ENCODE measurements around the gene UBR7. TPM values are rescaled to one million over a fixed set of nuclear protein-coding genes. Genes with fewer than 3 reads are reported as not detected.

UBR7 gene
- total RNA-seq, 1 donor from 2014 or later = 16.6 TPM

DNA sequence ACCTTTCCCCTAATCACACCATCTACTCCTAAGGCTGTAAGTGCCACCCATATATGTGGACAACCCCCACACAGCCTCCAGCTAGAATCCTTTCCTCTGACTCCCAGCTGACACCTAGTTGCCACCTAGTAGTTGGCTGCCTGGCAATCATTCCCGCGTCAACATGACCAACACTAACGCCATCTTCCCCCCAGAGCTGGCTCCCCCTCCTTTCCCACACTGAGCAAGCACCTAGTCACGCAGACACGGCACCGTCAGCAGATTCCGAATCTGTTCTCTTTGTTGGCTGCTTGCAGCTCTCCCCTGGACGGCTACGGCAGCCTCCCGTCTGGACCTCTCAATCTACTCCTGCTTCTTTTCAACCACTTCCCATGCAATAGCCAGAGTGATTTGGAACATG, 27.7 kb downstream of the UBR7 start:
- peaks cover 1% of the 10 kb centered on the region for H3K36me3 Mint-ChIP-seq (ENCODE audit: low read depth)
- DNase-seq (ENCODE audit: low spot score) = no peak
- TF ChIP-seq, protein P1, sequence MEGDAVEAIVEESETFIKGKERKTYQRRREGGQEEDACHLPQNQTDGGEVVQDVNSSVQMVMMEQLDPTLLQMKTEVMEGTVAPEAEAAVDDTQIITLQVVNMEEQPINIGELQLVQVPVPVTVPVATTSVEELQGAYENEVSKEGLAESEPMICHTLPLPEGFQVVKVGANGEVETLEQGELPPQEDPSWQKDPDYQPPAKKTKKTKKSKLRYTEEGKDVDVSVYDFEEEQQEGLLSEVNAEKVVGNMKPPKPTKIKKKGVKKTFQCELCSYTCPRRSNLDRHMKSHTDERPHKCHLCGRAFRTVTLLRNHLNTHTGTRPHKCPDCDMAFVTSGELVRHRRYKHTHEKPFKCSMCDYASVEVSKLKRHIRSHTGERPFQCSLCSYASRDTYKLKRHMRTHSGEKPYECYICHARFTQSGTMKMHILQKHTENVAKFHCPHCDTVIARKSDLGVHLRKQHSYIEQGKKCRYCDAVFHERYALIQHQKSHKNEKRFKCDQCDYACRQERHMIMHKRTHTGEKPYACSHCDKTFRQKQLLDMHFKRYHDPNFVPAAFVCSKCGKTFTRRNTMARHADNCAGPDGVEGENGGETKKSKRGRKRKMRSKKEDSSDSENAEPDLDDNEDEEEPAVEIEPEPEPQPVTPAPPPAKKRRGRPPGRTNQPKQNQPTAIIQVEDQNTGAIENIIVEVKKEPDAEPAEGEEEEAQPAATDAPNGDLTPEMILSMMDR (IDR thresholded peaks at IDR 0.05) = no peak
- H3K4me1 Mint-ChIP-seq (ENCODE audit: low read depth) = no peaks in the 10 kb centered on the region
- H3K27me3 Mint-ChIP-seq (ENCODE audit: low read depth) = no peaks in the 10 kb centered on the region
- H3K4me3 Mint-ChIP-seq (ENCODE audit: unreplicated experiment) = no peak overlapping the region
- no peak overlapping the region for H3K27ac Mint-ChIP-seq (ENCODE audit: unreplicated experiment)
- H3K9me3 Mint-ChIP-seq (ENCODE audit: low read depth) = peaks cover 3% of the 10 kb centered on the region

DNA sequence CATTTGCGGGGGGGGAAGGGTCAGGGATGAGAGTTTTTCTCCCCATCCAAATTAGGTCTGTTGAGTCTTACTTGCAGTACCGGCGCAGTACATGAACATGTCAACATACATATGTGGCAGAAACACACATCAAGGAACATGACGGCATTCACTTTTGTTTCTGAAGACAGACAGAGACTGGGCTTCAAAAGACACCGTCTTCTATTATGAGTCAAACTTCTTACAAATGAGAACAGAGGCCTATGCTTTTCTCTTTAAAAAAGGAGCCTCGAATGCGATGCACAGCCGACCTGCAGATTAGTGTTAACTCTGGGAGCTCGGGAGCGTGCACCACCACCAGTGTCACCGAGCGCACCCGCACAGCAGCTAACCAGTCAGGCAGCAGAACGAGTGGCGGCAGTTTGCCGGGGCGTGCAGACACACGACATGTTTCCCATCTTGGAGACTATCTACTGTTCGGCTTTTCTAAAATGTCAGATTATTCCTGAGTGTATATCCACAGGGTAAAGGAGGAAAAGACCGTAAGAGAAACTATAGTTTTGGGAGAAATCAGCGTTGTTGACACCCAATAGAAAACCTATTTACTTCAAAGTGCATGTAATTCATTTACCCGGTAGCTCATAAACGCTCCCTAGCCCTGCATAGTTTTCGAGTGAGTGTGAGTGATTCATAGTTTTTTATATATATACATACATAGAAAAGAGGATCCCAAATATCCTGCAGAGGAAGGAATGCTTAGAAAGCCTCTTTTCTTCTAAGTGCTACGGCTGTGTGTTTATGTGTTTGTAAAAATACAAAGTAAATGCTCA, 33.0 kb downstream of the UBR7 start:
- Mint-ChIP-seq H3K36me3 (ENCODE audit: low read depth) (peaks cover 18% of the 10 kb centered on the region), H3K27ac (ENCODE audit: unreplicated experiment) (peak overlapping the region; percentile 12), H3K4me1 (ENCODE audit: low read depth) (peaks cover 11% of the 10 kb centered on the region), H3K4me3 (ENCODE audit: unreplicated experiment) (no peak overlapping the region), H3K27me3 (ENCODE audit: low read depth) (no peaks in the 10 kb centered on the region), H3K9me3 (ENCODE audit: low read depth) (no peaks in the 10 kb centered on the region)
- TF ChIP-seq, protein P1 (IDR thresholded peaks at IDR 0.05) = no peak
- DNase-seq (ENCODE audit: low spot score) = no peak

GRCh38 chr14:93240678-93241000, 33.6 kb downstream of the UBR7 start:
- H3K4me1 Mint-ChIP-seq (ENCODE audit: low read depth) = peaks cover 11% of the 10 kb centered on the region
- no peak for DNase-seq (ENCODE audit: low spot score)
- H3K4me3 Mint-ChIP-seq (ENCODE audit: unreplicated experiment) = no peak overlapping the region
- no peaks in the 10 kb centered on the region for H3K27me3 Mint-ChIP-seq (ENCODE audit: low read depth)
- TF ChIP-seq, protein P1 (IDR thresholded peaks at IDR 0.05) = no peak
- no peaks in the 10 kb centered on the region for H3K9me3 Mint-ChIP-seq (ENCODE audit: low read depth)
- H3K36me3 Mint-ChIP-seq (ENCODE audit: low read depth) = peaks cover 24% of the 10 kb centered on the region
- peak overlapping the region; percentile 12 for H3K27ac Mint-ChIP-seq (ENCODE audit: unreplicated experiment)

GRCh38 chr14:93245764-93246420, 38.8 kb downstream of the UBR7 start:
- Mint-ChIP-seq H3K4me3 (ENCODE audit: unreplicated experiment) (no peak overlapping the region), H3K27me3 (ENCODE audit: low read depth) (no peaks in the 10 kb centered on the region), H3K27ac (ENCODE audit: unreplicated experiment) (no peak overlapping the region), H3K4me1 (ENCODE audit: low read depth) (peaks cover 1% of the 10 kb centered on the region), H3K36me3 (ENCODE audit: low read depth) (peaks cover 38% of the 10 kb centered on the region), H3K9me3 (ENCODE audit: low read depth) (no peaks in the 10 kb centered on the region)
- TF ChIP-seq, protein P1 (IDR thresholded peaks at IDR 0.05) = no peak
- no peak for DNase-seq (ENCODE audit: low spot score)

DNA sequence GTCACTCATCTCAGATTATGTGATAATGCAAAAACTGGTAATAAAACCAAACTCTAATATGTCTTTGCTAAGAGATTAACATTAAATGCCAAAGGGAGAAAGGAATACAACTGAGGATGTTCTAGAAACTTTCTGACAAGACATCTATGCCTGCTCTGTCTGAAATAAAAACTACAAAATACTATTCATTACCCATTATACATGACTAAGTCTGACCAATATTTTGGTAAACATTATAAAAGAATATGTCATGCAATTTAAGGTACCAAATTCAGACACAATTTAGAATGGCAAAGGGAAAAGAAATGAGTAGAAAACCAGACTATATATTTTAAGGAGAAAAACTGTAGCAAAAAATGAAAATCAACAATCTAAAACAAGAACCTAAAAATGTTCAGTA, 39.5 kb downstream of the UBR7 start:
- H3K9me3 Mint-ChIP-seq (ENCODE audit: low read depth) = no peaks in the 10 kb centered on the region
- TF ChIP-seq, protein P1 (IDR thresholded peaks at IDR 0.05) = no peak
- no peak overlapping the region for H3K4me3 Mint-ChIP-seq (ENCODE audit: unreplicated experiment)
- no peaks in the 10 kb centered on the region for H3K4me1 Mint-ChIP-seq (ENCODE audit: low read depth)
- no peak for DNase-seq (ENCODE audit: low spot score)
- peaks cover 40% of the 10 kb centered on the region for H3K36me3 Mint-ChIP-seq (ENCODE audit: low read depth)
- no peak overlapping the region for H3K27ac Mint-ChIP-seq (ENCODE audit: unreplicated experiment)
- H3K27me3 Mint-ChIP-seq (ENCODE audit: low read depth) = no peaks in the 10 kb centered on the region

Data from chondrocyte (in vitro differentiated cells).